Esophagus muscularis mucosa (tissue), 4 donors: ENCODE data around the gene ZFAND5.

Experiments
- EP300 ChIP-seq: sonication (generic); formaldehyde crosslinking; IDR thresholded peaks from one replicate; pipeline ENCODE4 v1.6.1; 2017; ENCODE audit warnings: antibody characterized with exemption
- POLR2A ChIP-seq: fragments of 450-650 bp; IDR thresholded peaks from one replicate; pipeline ENCODE4 v1.6.1; 2017; ENCODE audit warnings: antibody characterized with exemption, moderate library complexity, mild to moderate bottlenecking, low read depth
- POLR2AphosphoS5 ChIP-seq, 2 donors: sonication (generic); formaldehyde crosslinking; IDR thresholded peaks; one replicate each; pipeline ENCODE4 v1.6.1; 2017; ENCODE audit warnings: antibody characterized with exemption in 2 of 2
- TF ChIP-seq, protein P1 (sequence below), 3 experiments: fragments of 200-600 bp in 2 of 3; fragments of 450-650 bp in 1 of 3; sonication (generic) in 2 of 3; IDR thresholded peaks; one replicate each; pipeline ENCODE4 v1.5.1; 2017 to 2019; ENCODE audit warnings: antibody characterized with exemption in 3 of 3, mild to moderate bottlenecking in 2 of 3, moderate library complexity in 1 of 3

DNA sequence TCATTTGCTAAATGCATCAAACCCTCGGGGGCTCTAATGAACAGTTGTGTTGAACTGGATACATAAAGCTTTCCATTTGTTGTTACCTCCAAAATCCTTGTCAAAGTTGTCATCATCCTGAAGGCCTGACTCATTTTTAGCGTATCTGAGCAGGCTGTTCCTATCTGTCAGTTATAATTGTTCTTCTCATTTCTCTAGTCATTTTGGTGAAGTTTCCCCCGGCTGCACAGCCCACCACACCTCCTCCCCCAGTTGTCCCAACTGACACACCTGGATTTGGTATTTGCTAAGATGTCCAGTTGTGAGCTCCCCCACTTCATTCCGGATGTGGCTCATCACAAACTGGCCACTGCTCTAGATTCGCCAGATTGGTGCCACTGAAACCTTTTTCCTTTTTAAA is 27.7 kb downstream of the ZFAND5 start:
- TF ChIP-seq, protein P1, sequence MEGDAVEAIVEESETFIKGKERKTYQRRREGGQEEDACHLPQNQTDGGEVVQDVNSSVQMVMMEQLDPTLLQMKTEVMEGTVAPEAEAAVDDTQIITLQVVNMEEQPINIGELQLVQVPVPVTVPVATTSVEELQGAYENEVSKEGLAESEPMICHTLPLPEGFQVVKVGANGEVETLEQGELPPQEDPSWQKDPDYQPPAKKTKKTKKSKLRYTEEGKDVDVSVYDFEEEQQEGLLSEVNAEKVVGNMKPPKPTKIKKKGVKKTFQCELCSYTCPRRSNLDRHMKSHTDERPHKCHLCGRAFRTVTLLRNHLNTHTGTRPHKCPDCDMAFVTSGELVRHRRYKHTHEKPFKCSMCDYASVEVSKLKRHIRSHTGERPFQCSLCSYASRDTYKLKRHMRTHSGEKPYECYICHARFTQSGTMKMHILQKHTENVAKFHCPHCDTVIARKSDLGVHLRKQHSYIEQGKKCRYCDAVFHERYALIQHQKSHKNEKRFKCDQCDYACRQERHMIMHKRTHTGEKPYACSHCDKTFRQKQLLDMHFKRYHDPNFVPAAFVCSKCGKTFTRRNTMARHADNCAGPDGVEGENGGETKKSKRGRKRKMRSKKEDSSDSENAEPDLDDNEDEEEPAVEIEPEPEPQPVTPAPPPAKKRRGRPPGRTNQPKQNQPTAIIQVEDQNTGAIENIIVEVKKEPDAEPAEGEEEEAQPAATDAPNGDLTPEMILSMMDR (IDR thresholded peaks at IDR 0.05), result no peak
- no peak for TF ChIP-seq POLR2A
- TF ChIP-seq POLR2AphosphoS5 (IDR thresholded peaks at IDR 0.05), result no peak
- TF ChIP-seq EP300, result no peak
